ENCODE measurements around the gene GUCY2C.

GRCh38 chr12:14621826-14622225, 74.6 kb downstream of the GUCY2C start:
- no peak for TF ChIP-seq CTCF (conservative IDR thresholded peaks at IDR 0.05)
- TF ChIP-seq ZFX (IDR thresholded peaks at IDR 0.05) = no peak

All from C4-2B (cell line).